Stimulated activated CD4-positive, alpha-beta T cell treated with anti-CD3 and anti-CD28 coated beads, Interleukin-4, amount 100 ng/mL, for 24 hours (primary cell): ENCODE measurements around the gene PPP2R2C.

Experiments
- DNase-seq: peaks from one replicate; pipeline ENCODE4 v3.0.0-alpha.2; 2020

Gene PPP2R2C

GRCh38 chr4:6375620-6376295 is 96.7 kb downstream of the PPP2R2C start:
- no peak for DNase-seq

GRCh38 chr4:6374575-6374974 is 97.8 kb downstream of the PPP2R2C start:
- DNase-seq, result no peak

GRCh38 chr4:6373541-6374410 is 98.6 kb downstream of the PPP2R2C start:
- no peak for DNase-seq

- DNase-seq, result no peak
Measured at GRCh38 chr4:6372649-6373525, 99.5 kb downstream of the PPP2R2C start.

GRCh38 chr4:6371812-6372211 is 100.6 kb downstream of the PPP2R2C start:
- no peak for DNase-seq

- DNase-seq, result no peak
Measured at GRCh38 chr4:6371271-6371670, 101.1 kb downstream of the PPP2R2C start.

GRCh38 chr4:6369924-6370645 is 102.3 kb downstream of the PPP2R2C start:
- DNase-seq, result no peak

- no peak for DNase-seq
Measured at GRCh38 chr4:6369511-6369910, 102.9 kb downstream of the PPP2R2C start.

- DNase-seq, result no peak
Measured at GRCh38 chr4:6369035-6369434, 103.4 kb downstream of the PPP2R2C start.

GRCh38 chr4:6368601-6369000 is 103.8 kb downstream of the PPP2R2C start:
- DNase-seq, result no peak

- DNase-seq, result no peak
Measured at GRCh38 chr4:6368096-6368495, 104.3 kb downstream of the PPP2R2C start.

GRCh38 chr4:6367371-6367851 is 105.0 kb downstream of the PPP2R2C start:
- no peak for DNase-seq

GRCh38 chr4:6366581-6366980 is 105.8 kb downstream of the PPP2R2C start:
- DNase-seq, result no peak

- DNase-seq, result no peak
Measured at GRCh38 chr4:6365545-6366086, 106.8 kb downstream of the PPP2R2C start.

GRCh38 chr4:6364581-6364980 is 107.8 kb downstream of the PPP2R2C start:
- DNase-seq, result no peak

GRCh38 chr4:6364146-6364545 is 108.3 kb downstream of the PPP2R2C start:
- DNase-seq, result no peak

GRCh38 chr4:6362896-6363295 is 109.5 kb downstream of the PPP2R2C start:
- DNase-seq, result no peak

- DNase-seq, result no peak
Measured at GRCh38 chr4:6362243-6362885, 110.0 kb downstream of the PPP2R2C start.

- no peak for DNase-seq
Measured at GRCh38 chr4:6361076-6361784, 111.2 kb downstream of the PPP2R2C start.

GRCh38 chr4:6360385-6360784 is 112.0 kb downstream of the PPP2R2C start:
- no peak for DNase-seq
